OCI-LY3 (cell line): Measurements from ENCODE around the gene CD1B.
"Not testable (repeated sequence)": the region's sequence is repeated elsewhere in the genome, so short reads cannot be mapped to it uniquely, and the experiment has no call there.

Experiments used
- CTCF ChIP-seq: fragments of 200-600, 300-600 bp; sonication (generic); IDR thresholded peaks from 2 replicates; pipeline ENCODE4 v1.5.1; 2014; ENCODE audit warnings: antibody characterized with exemption, low read length, low read depth
- EZH2phosphoT487 ChIP-seq: fragments of 200-600 bp; shearing (Covaris generic); IDR thresholded peaks from 2 replicates; pipeline ENCODE4 v1.6.1; 2018; ENCODE audit warnings: antibody characterized with exemption, mixed run types, low read depth

- not testable (repeated sequence) for TF ChIP-seq CTCF, EZH2phosphoT487
Measured at GRCh38 chr1:158374101-158374500, 42.8 kb upstream of the CD1B start.
